Right lobe of liver (tissue), 6 donors: Measurements from ENCODE around the gene METTL1. TPM values are rescaled to one million over a fixed set of nuclear protein-coding genes. Genes with fewer than 3 reads are reported as not detected.

Experiments used
- ATAC-seq, 4 donors: fragments of 200-7000 bp; cut with Tn5 transposase; one replicate each; pipeline ENCODE4 v1.9.1; 2020; ENCODE audit warnings: mild to moderate bottlenecking in 4 of 4, moderate library complexity in 4 of 4
- DNase-seq, 3 donors: peaks; one replicate each; pipeline ENCODE4 v3.0.0-alpha.2; 2020
- H3K27ac ChIP-seq, 3 donors: fragments of 200-600 bp; one replicate each; pipeline ENCODE4 v1.8.0; 2022
- H3K27me3 ChIP-seq, 2 donors: fragments of 200-600 bp; one replicate each; pipeline ENCODE4 v1.8.0; 2022
- H3K36me3 ChIP-seq, 4 donors: fragments of 200-600 bp; sonication (generic) in 1 of 4; one replicate each; pipeline versions ENCODE4 v1.5.1 to v1.8.0; 2017 to 2022; ENCODE audit warnings: control low read depth in 1 of 4
- H3K4me1 ChIP-seq, 4 donors: fragments of 200-600 bp; sonication (generic) in 1 of 4; one replicate each; pipeline versions ENCODE4 v1.5.1 to v1.8.0; 2017 to 2022; ENCODE audit warnings: control low read depth in 1 of 4
- H3K4me3 ChIP-seq, 3 donors: fragments of 200-600 bp; one replicate each; pipeline ENCODE4 v1.8.0; 2022
- H3K9me3 ChIP-seq, 4 donors: fragments of 200-600 bp; sonication (generic) in 1 of 4; one replicate each; pipeline versions ENCODE4 v1.5.1 to v1.8.0; 2017 to 2022; ENCODE audit warnings: control low read depth in 1 of 4
- POLR2A ChIP-seq: fragments of 450-650 bp; IDR thresholded peaks from one replicate; pipeline ENCODE4 v1.6.1; 2017; ENCODE audit warnings: antibody characterized with exemption, mild to moderate bottlenecking
- WGBS: methylation state at CpG from one replicate; pipeline ENCODE4 v1.1.6; 2018; ENCODE audit warnings: low coverage, low lambda C conversion rate; ENCODE audit not compliant: insufficient coverage; ENCODE audit errors: missing lambda C conversion rate; 5-methylcytosine and 5-hydroxymethylcytosine counted together
- intact Hi-C, 2 donors: fragments of 100-400 bp; cut with DNase I; formaldehyde crosslinking; loops; one replicate each; pipeline versions ENCODE4 v1.11.2 to v1.14.1; 2022
- total RNA-seq, 6 experiments: library from RNA; depleted of rRNA in 2 of 6; stranded (reverse); fragments of >200 nt in 2 of 6; fragmentation: NEBNext Ultra II Directional in 3 of 6; extraction: Animal tissue kit (Norgen Biotek cat#: 25700) in 3 of 6; gene quantifications; one replicate each; pipeline versions ENCODE4 v1.1.0 to v1.2.4, GENCODE V29; 2016 to 2023
- TF ChIP-seq, protein P1 (sequence below), 4 donors: fragments of 200-600 bp in 3 of 4; fragments of 450-650 bp in 1 of 4; IDR thresholded peaks; one replicate each; pipeline versions ENCODE4 v1.5.1 to v1.8.0; 2016 to 2022; ENCODE audit warnings: antibody characterized with exemption in 4 of 4, mild to moderate bottlenecking in 2 of 4
- donor health status: DM: no; HTN: yes; CAD: no.
- donor health status: DM: no; HTN: no; CAD: no.
- donor health status: DM: no; HTN: no; CAD: no.
- donor health status: DM: no; HTN: yes; CAD: no.
- donor health status: DM: no; HTN: yes; CAD: no.

METTL1 gene
- total RNA-seq, 6 experiments from 2014 or later = 9.7 to 13.6 (median 10.3) TPM

DNA sequence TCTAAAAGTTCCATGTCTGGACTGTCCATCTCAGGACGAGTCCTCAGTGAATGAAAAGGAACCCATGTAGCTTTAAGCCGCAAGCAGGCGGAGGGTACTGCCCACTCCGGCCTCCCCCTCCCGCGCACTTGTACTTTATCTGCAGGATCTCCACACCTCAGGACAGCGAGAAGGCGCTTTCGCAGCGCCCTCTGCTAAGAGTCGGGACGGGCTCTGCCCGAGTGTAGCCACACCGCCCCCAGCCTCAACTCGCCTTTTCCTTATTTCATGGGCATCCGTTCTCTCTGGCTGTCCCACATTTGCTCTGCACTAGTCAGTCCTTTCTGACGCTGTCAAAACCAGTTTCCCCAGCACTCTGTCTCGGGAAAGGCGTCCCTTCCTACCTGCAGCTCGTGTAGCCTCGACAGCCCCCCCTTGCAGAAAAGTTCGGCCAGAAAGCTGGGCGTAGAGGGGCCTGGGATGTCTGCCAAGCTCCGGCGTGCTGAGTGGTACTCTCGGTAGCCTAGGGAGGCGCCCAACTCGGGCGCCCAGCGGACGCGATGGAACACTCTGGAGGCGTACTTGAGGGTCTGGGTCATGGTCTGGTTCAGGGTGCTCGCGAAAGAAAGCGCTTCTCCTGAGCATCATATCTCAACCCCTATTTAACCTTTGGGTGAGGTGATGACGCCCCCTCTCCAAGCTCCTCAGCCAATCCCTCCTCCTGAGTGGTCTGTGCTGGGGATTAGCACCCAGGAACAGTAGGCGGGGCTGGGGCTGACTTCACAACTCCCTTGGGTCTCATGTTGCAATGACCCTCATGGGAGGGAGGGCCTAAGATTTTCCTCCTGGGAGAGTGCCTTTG, 5.2 kb downstream of the METTL1 start, which contains the start of gene CYP27B1:
TSS of gene CYP27B1 (minus strand) at position 615 of the 841 bp plus-strand sequence. CDS start at position 578, 37 bp downstream.
- DNase-seq (no peak), ATAC-seq (peak in 3 of 4 donors; percentile 9 to 26 (median 19))
- Histone ChIP-seq H3K4me3 (peak within 1 kb of the TSS in 1 of 3 donors; percentile 26), H3K9me3 (no peaks in the 10 kb centered on the region), H3K36me3 (no peaks in the 10 kb centered on the region), H3K27ac (no peak within 1 kb of the TSS), H3K27me3 (peaks cover 4 to 9% of the 10 kb centered on the region in 2 donors), H3K4me1 (peaks cover 0 to 22% (median 4%) of the 10 kb centered on the region in 4 donors)
- intact Hi-C loops = no loop called here
- TF ChIP-seq POLR2A = no peak
- TF ChIP-seq, protein P1, sequence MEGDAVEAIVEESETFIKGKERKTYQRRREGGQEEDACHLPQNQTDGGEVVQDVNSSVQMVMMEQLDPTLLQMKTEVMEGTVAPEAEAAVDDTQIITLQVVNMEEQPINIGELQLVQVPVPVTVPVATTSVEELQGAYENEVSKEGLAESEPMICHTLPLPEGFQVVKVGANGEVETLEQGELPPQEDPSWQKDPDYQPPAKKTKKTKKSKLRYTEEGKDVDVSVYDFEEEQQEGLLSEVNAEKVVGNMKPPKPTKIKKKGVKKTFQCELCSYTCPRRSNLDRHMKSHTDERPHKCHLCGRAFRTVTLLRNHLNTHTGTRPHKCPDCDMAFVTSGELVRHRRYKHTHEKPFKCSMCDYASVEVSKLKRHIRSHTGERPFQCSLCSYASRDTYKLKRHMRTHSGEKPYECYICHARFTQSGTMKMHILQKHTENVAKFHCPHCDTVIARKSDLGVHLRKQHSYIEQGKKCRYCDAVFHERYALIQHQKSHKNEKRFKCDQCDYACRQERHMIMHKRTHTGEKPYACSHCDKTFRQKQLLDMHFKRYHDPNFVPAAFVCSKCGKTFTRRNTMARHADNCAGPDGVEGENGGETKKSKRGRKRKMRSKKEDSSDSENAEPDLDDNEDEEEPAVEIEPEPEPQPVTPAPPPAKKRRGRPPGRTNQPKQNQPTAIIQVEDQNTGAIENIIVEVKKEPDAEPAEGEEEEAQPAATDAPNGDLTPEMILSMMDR (IDR thresholded peaks at IDR 0.05) = no peak
- WGBS = 4% methylated on average over 21 of the region's 38 CpGs

- DNase-seq (no peak), ATAC-seq (peak; percentile 35 to 55 (median 51))
- WGBS = 5% methylated on average over 17 of the region's 40 CpGs
These were observed 6.0 kb downstream of the METTL1 start for GRCh38 chr12:57765698-57766463.

GRCh38 chr12:57765003-57765697, 6.8 kb downstream of the METTL1 start:
- Histone ChIP-seq H3K4me3 (peak overlapping the region in 2 of 3 donors; percentile 8 to 35), H3K36me3 (no peaks in the 10 kb centered on the region), H3K4me1 (peaks cover 0 to 16% (median 0%) of the 10 kb centered on the region in 4 donors), H3K27me3 (peaks cover 4 to 9% of the 10 kb centered on the region in 2 donors), H3K9me3 (no peaks in the 10 kb centered on the region), H3K27ac (no peak overlapping the region)
- intact Hi-C loops = no loop called here
- peak in 1 of 3 donors; percentile 49 for DNase-seq
- ATAC-seq = peak; percentile 44 to 62 (median 59)
- 0% methylated on average over 13 of the region's 60 CpGs for WGBS
- TF ChIP-seq, protein P1 (IDR thresholded peaks at IDR 0.05) = peak in 3 of 4 donors; percentile 18 to 35 (median 27)
- TF ChIP-seq POLR2A = no peak

More at GRCh38 chr12:57765698-57766463, 6.0 kb downstream of the METTL1 start:
- Histone ChIP-seq H3K27me3 (peaks cover 4 to 9% of the 10 kb centered on the region in 2 donors), H3K4me1 (peaks cover 0 to 16% (median 2%) of the 10 kb centered on the region in 4 donors), H3K36me3 (no peaks in the 10 kb centered on the region), H3K4me3 (peak overlapping the region in 1 of 3 donors; percentile 26), H3K9me3 (no peaks in the 10 kb centered on the region), H3K27ac (no peak overlapping the region)
- intact Hi-C loops = no loop called here
- no peak for TF ChIP-seq POLR2A
- TF ChIP-seq, protein P1 (IDR thresholded peaks at IDR 0.05) = no peak

DNA sequence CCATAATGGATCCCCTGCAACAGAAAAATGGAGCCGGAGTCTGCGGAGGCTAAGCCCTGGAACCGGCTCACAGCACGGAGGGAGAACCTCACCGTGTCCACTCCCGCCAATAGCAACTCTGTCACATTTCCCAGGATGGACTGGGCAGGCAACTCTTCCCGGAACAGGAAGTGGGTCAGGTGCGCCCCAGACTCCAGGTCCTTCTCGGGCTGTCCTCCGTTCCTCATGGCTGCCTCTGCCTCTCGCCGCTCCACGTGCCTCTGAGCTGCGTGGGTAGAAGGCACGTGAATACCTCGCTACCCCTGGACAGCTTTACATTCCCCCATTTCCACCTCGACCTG, 7.3 kb downstream of the METTL1 start:
- ATAC-seq = peak in 3 of 4 donors; percentile 10 to 17 (median 13)
- no peak for DNase-seq
- 28% methylated on average over 3 of the region's 17 CpGs for WGBS
- no peaks in the 10 kb centered on the region for H3K36me3 ChIP-seq
- no peak for TF ChIP-seq POLR2A
- TF ChIP-seq, protein P1 (IDR thresholded peaks at IDR 0.05) = no peak
- H3K9me3 ChIP-seq = no peaks in the 10 kb centered on the region
- peak overlapping the region in 1 of 3 donors; percentile 35 for H3K4me3 ChIP-seq
- H3K4me1 ChIP-seq = peaks cover 0 to 16% (median 0%) of the 10 kb centered on the region in 4 donors
- intact Hi-C loops = no loop called here
- H3K27me3 ChIP-seq = peaks cover 4 to 9% of the 10 kb centered on the region in 2 donors
- H3K27ac ChIP-seq = no peak overlapping the region
